OCI-LY3 (cell line): ENCODE data around the gene C16orf78.

ENCODE experiments used
- H2AFZ ChIP-seq: fragments of 200-600, 300-600 bp; shearing (Covaris generic); 2 replicates; pipeline ENCODE4 v1.6.0; 2014; ENCODE audit warnings: antibody characterized with exemption, low read depth, low read length
- H3K27ac ChIP-seq: fragments of 200-600, 300-600 bp; sonication (generic); 2 replicates; pipeline ENCODE4 v1.5.1; 2014; ENCODE audit warnings: mild to moderate bottlenecking, low read length, moderate library complexity, mixed read lengths
- H3K27me3 ChIP-seq: fragments of 200-600, 300-600 bp; sonication (generic); 2 replicates; pipeline ENCODE4 v1.6.1; 2014; ENCODE audit warnings: low read depth, low read length, mixed read lengths
- H3K36me3 ChIP-seq: fragments of 200-600, 300-600 bp; sonication (generic); replicated peaks from 2 replicates; pipeline ENCODE3; 2014; ENCODE audit warnings: low read depth, low read length, mixed read lengths
- H3K4me1 ChIP-seq: fragments of 300-600, 200-600 bp; sonication (generic); 2 replicates; pipeline ENCODE4 v1.6.1; 2014; ENCODE audit warnings: low read length, mixed read lengths
- H3K4me2 ChIP-seq: fragments of 200-600, 300-600 bp; sonication (generic); 2 replicates; pipeline ENCODE4 v1.6.1; 2014; ENCODE audit warnings: low read length, mixed read lengths
- H3K4me3 ChIP-seq: fragments of 300-600, 200-600 bp; sonication (generic); 2 replicates; pipeline ENCODE4 v1.5.1; 2014; ENCODE audit warnings: antibody characterized with exemption, mild to moderate bottlenecking, low read length, moderate library complexity
- H3K79me2 ChIP-seq: fragments of 300-600, 200-600 bp; shearing (Covaris generic); 2 replicates; pipeline ENCODE4 v1.6.1; 2014; ENCODE audit warnings: mild to moderate bottlenecking, low read length, mixed read lengths
- H3K9ac ChIP-seq: fragments of 300-600, 200-600 bp; shearing (Covaris generic); 2 replicates; pipeline ENCODE4 v1.6.0; 2014; ENCODE audit warnings: mild to moderate bottlenecking, low read length, moderate library complexity
- H3K9me3 ChIP-seq: fragments of 200-600, 300-600 bp; shearing (Covaris generic); 2 replicates; pipeline ENCODE4 v1.6.1; 2014; ENCODE audit warnings: low read length, mixed read lengths; ENCODE audit not compliant: insufficient read depth
- H4K20me1 ChIP-seq: fragments of 200-600, 300-600 bp; sonication (generic); 2 replicates; pipeline ENCODE4 v1.6.1; 2016; ENCODE audit warnings: low read length, mixed read lengths; ENCODE audit not compliant: insufficient read depth
- EZH2phosphoT487 ChIP-seq: fragments of 200-600 bp; shearing (Covaris generic); IDR thresholded peaks from 2 replicates; pipeline ENCODE4 v1.6.1; 2018; ENCODE audit warnings: antibody characterized with exemption, mixed run types, low read depth
- TF ChIP-seq, protein P1 (sequence below): fragments of 200-600, 300-600 bp; sonication (generic); IDR thresholded peaks from 2 replicates; pipeline ENCODE4 v1.5.1; 2014; ENCODE audit warnings: antibody characterized with exemption, low read length, low read depth

Gene C16orf78

GRCh38 chr16:49428808-49429207 lies 55.2 kb downstream of the C16orf78 start:
- no peak overlapping the region for H3K27ac ChIP-seq
- no peaks in the 10 kb centered on the region for H4K20me1 ChIP-seq
- H3K4me1 ChIP-seq: no peaks in the 10 kb centered on the region
- H3K4me3 ChIP-seq: no peak overlapping the region
- H3K9me3 ChIP-seq: no peaks in the 10 kb centered on the region
- no peaks in the 10 kb centered on the region for H3K36me3 ChIP-seq
- no peak overlapping the region for H3K4me2 ChIP-seq
- H3K27me3 ChIP-seq: peaks cover 12% of the 10 kb centered on the region; the same call in 1 of the 2 replicates
- TF ChIP-seq, protein P1, sequence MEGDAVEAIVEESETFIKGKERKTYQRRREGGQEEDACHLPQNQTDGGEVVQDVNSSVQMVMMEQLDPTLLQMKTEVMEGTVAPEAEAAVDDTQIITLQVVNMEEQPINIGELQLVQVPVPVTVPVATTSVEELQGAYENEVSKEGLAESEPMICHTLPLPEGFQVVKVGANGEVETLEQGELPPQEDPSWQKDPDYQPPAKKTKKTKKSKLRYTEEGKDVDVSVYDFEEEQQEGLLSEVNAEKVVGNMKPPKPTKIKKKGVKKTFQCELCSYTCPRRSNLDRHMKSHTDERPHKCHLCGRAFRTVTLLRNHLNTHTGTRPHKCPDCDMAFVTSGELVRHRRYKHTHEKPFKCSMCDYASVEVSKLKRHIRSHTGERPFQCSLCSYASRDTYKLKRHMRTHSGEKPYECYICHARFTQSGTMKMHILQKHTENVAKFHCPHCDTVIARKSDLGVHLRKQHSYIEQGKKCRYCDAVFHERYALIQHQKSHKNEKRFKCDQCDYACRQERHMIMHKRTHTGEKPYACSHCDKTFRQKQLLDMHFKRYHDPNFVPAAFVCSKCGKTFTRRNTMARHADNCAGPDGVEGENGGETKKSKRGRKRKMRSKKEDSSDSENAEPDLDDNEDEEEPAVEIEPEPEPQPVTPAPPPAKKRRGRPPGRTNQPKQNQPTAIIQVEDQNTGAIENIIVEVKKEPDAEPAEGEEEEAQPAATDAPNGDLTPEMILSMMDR: no peak
- TF ChIP-seq EZH2phosphoT487: no peak
- no peak overlapping the region for H3K9ac ChIP-seq
- H2AFZ ChIP-seq: no peak overlapping the region
- H3K79me2 ChIP-seq: no peaks in the 10 kb centered on the region

- Histone ChIP-seq H3K9ac (no peak overlapping the region), H3K36me3 (no peaks in the 10 kb centered on the region), H4K20me1 (no peaks in the 10 kb centered on the region), H3K27me3 (peaks cover 22% of the 10 kb centered on the region), H3K4me3 (no peak overlapping the region), H3K4me2 (no peak overlapping the region), H3K27ac (no peak overlapping the region), H3K79me2 (no peaks in the 10 kb centered on the region), H3K4me1 (no peaks in the 10 kb centered on the region), H2AFZ (no peak overlapping the region), H3K9me3 (no peaks in the 10 kb centered on the region)
- TF ChIP-seq, protein P1: no peak
- TF ChIP-seq EZH2phosphoT487: no peak
Measured at GRCh38 chr16:49431040-49431439, 57.4 kb downstream of the C16orf78 start.

- H3K4me1 ChIP-seq: no peaks in the 10 kb centered on the region
Measured at GRCh38 chr16:49431591-49432290, 58.1 kb downstream of the C16orf78 start.

GRCh38 chr16:49434733-49435132 lies 61.1 kb downstream of the C16orf78 start:
- H3K27ac ChIP-seq: no peak overlapping the region
- TF ChIP-seq EZH2phosphoT487: no peak
- TF ChIP-seq, protein P1: no peak
- H3K4me1 ChIP-seq: no peaks in the 10 kb centered on the region
- H3K4me2 ChIP-seq: no peak overlapping the region
- H3K36me3 ChIP-seq: no peaks in the 10 kb centered on the region
- H2AFZ ChIP-seq: no peak overlapping the region
- no peaks in the 10 kb centered on the region for H3K9me3 ChIP-seq
- H3K4me3 ChIP-seq: no peak overlapping the region
- H3K9ac ChIP-seq: no peak overlapping the region
- no peaks in the 10 kb centered on the region for H3K79me2 ChIP-seq
- no peaks in the 10 kb centered on the region for H4K20me1 ChIP-seq
- peaks cover 43% of the 10 kb centered on the region for H3K27me3 ChIP-seq

More at GRCh38 chr16:49431591-49432290, 58.1 kb downstream of the C16orf78 start:
- H3K4me2 ChIP-seq: no peak overlapping the region
- H3K79me2 ChIP-seq: no peaks in the 10 kb centered on the region
- H3K9me3 ChIP-seq: no peaks in the 10 kb centered on the region
- H2AFZ ChIP-seq: no peak overlapping the region
- no peak overlapping the region for H3K4me3 ChIP-seq
- H3K9ac ChIP-seq: no peak overlapping the region
- TF ChIP-seq, protein P1: no peak
- TF ChIP-seq EZH2phosphoT487: no peak
- H3K36me3 ChIP-seq: no peaks in the 10 kb centered on the region
- H3K27ac ChIP-seq: no peak overlapping the region
- no peaks in the 10 kb centered on the region for H4K20me1 ChIP-seq
- H3K27me3 ChIP-seq: peaks cover 29% of the 10 kb centered on the region
